Measurements from ENCODE around the gene CD247. TPM values are rescaled to one million over a fixed set of nuclear protein-coding genes. Genes with fewer than 3 reads are reported as not detected.

The CD247 gene
- total and polyA plus RNA-seq, 9 of the 15 experiments (the other 6 are each of a cell fraction or from before 2014, with no cell fraction given): 0.08 to 0.42 (median 0.28) TPM; not detected in 5

DNA sequence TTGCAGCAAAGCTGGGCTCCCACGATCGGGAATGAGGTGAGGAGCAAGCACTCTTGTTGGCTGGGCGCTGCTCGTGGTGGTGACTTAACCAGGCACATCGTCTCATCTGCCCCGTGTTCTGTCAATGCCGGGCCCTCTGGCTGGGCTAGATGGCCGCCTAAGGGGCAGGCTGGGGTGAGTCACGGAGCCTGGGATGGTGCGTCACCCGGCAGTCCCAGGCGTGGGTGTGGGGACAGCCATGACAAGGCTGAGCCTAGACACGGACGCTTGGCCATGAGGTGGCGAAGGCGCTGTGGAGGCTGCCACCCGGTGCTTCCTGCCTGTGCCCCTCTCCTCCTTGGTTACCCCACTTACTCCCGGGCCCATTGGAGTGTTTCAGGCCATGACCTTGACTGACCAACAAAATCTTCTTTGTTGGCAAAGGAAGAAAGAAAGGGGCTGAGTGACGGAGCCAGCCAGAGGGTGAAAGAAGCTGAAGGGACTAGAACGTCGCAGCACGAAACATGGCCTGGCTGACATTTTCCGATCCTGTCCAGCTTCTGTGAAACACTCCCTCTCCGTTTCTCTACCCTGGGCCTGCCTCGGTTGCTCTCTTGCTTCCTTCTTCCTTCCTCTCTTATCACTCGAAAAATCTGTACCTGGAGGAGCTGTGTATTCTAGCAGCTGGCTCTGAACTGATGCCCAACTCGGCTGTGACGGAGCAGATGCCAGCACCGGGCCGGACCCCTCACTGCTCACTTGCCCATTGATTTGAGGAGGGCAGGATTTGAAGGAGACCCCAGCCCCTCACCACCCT lies 596 bp downstream of the CD247 start (continued):
- TF ChIP-seq, protein P1, sequence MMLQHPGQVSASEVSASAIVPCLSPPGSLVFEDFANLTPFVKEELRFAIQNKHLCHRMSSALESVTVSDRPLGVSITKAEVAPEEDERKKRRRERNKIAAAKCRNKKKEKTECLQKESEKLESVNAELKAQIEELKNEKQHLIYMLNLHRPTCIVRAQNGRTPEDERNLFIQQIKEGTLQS (IDR thresholded peaks at IDR 0.05): peak; percentile 97
- TF ChIP-seq, protein P1 (CRISPR knock-in tag; conservative IDR thresholded peaks at IDR 0.05): peak; percentile 82; the same call in 1 of the 2 replicates
- TF ChIP-seq MYNN (IDR thresholded peaks at IDR 0.05) (peak; percentile 78; the same call in 1 of the 2 replicates), MYNN (CRISPR knock-in tag; IDR thresholded peaks at IDR 0.05) (no peak), ZNF143 (CRISPR knock-in tag; IDR thresholded peaks at IDR 0.05) (0 out of 2 replicates have a peak, but pooled peaks have one; percentile 24), CBFA2T3 (IDR thresholded peaks at IDR 0.05) (0 out of 2 replicates have a peak, but pooled peaks have one; percentile 14), TEAD1 (CRISPR knock-in tag; IDR thresholded peaks at IDR 0.05) (0 out of 4 replicates have a peak, but pooled peaks of 1 of the 2 experiments have one; percentile 17), L3MBTL2 (IDR thresholded peaks at IDR 0.05) (peak; percentile 79), TAL1 (IDR thresholded peaks at IDR 0.05) (no peak), TEAD2 (tag; IDR thresholded peaks at IDR 0.05) (no peak), GTF2F1 (IDR thresholded peaks at IDR 0.05; ENCODE audit: low read depth, low read length) (no peak), HDAC2 (IDR thresholded peaks at IDR 0.05) (peak; percentile 20; the same call in 1 of the 2 replicates), MYC (IDR thresholded peaks at IDR 0.05; ENCODE audit: low read depth, low read length) (0 out of 2 replicates have a peak, but pooled peaks have one; percentile 28), MYC (CRISPR knock-in tag; IDR thresholded peaks at IDR 0.05; ENCODE audit: borderline replicate concordance, low read depth) (no peak), CEBPB (tag; IDR thresholded peaks at IDR 0.05) (no peak), ZNF696 (CRISPR knock-in tag; conservative IDR thresholded peaks at IDR 0.05) (no peak), ZC3H8 (IDR thresholded peaks at IDR 0.05) (no peak), NR3C1 (CRISPR knock-in tag; IDR thresholded peaks at IDR 0.05) (peak; percentile 76; the same call in 1 of the 2 replicates), NFRKB (IDR thresholded peaks at IDR 0.05; ENCODE audit: low read depth) (peak; percentile 67; the same call in 1 of the 2 replicates)
- TF ChIP-seq, protein P2, sequence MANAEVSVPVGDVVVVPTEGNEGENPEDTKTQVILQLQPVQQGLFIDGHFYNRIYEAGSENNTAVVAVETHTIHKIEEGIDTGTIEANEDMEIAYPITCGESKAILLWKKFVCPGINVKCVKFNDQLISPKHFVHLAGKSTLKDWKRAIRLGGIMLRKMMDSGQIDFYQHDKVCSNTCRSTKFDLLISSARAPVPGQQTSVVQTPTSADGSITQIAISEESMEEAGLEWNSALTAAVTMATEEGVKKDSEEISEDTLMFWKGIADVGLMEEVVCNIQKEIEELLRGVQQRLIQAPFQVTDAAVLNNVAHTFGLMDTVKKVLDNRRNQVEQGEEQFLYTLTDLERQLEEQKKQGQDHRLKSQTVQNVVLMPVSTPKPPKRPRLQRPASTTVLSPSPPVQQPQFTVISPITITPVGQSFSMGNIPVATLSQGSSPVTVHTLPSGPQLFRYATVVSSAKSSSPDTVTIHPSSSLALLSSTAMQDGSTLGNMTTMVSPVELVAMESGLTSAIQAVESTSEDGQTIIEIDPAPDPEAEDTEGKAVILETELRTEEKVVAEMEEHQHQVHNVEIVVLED (CRISPR knock-in tag; IDR thresholded peaks at IDR 0.05): no peak
